GM12875 (cell line): ENCODE measurements around the gene RGPD4.

Experiments used
- H3K4me3 ChIP-seq: one replicate; pipeline ENCODE4 v1.5.1; 2011; ENCODE audit warnings: low read depth, low read length, control low read depth
- TF ChIP-seq, protein P1 (sequence below): IDR thresholded peaks from 2 replicates; pipeline ENCODE4 v1.5.1; 2011; ENCODE audit warnings: low read depth, mild to moderate bottlenecking, control low read depth, inconsistent platforms, low read length, moderate library complexity, borderline replicate concordance; ENCODE audit not compliant: insufficient read depth

RGPD4 gene

DNA sequence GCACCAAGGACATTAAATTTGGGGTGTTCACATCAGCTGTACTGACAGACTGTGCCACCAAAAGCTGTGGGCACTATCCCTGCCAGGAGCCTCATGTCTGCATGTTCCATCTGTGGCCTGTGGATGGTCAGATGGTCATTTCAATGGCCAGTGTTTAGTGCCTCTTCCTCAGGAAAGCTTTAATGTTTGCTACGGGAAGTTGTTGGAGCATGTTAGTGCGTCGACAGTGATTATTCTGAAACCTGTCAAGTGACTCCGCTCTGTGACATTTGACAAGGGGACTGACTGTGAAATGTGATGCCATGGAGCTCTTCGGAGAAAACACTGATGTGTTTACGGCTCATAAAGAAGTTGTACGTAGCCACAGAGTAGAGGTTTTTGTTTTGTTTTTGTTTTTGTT is 18.7 kb upstream of the RGPD4 start:
- no peak overlapping the region for H3K4me3 ChIP-seq
- TF ChIP-seq, protein P1, sequence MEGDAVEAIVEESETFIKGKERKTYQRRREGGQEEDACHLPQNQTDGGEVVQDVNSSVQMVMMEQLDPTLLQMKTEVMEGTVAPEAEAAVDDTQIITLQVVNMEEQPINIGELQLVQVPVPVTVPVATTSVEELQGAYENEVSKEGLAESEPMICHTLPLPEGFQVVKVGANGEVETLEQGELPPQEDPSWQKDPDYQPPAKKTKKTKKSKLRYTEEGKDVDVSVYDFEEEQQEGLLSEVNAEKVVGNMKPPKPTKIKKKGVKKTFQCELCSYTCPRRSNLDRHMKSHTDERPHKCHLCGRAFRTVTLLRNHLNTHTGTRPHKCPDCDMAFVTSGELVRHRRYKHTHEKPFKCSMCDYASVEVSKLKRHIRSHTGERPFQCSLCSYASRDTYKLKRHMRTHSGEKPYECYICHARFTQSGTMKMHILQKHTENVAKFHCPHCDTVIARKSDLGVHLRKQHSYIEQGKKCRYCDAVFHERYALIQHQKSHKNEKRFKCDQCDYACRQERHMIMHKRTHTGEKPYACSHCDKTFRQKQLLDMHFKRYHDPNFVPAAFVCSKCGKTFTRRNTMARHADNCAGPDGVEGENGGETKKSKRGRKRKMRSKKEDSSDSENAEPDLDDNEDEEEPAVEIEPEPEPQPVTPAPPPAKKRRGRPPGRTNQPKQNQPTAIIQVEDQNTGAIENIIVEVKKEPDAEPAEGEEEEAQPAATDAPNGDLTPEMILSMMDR: no peak

DNA sequence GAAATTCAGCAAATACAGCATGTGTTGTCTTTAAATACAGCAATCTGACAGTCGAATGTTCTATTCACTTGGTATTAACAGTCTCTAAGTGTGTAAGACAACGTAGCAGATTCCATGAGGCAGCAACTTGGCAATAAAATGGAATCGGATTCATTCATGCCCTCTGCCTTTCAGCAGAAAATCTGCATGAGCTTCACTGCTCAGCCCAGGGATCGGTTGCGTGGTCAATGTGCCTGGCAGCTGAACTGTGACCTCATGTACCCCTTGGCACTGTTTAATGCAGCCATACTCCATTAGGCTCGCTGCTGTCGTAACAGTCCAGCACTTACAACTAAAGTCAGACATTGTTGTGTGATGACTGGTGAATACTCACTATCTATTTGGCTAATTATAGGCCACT is 17.7 kb upstream of the RGPD4 start:
- H3K4me3 ChIP-seq: no peak overlapping the region
- TF ChIP-seq, protein P1: no peak

DNA sequence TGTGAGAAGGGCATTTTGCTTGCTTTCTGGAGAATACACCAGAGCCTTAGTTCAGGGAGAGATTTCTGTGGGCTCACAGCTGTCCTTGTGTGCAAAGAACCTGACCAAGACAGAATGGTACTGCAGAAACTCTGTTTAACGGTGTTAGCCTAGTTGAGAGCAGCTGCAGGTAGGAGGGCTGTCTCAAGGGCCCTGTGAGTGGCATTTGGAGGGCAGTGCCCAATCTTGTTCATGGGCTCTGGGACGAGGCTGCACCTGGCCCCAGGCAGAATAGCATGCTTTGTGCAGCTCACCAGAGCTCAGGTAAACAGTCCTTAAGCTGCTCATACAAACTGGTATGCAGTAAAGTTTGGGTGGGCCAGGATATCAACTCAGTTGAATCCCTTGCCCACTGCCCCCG is 16.9 kb upstream of the RGPD4 start:
- H3K4me3 ChIP-seq: no peak overlapping the region

DNA sequence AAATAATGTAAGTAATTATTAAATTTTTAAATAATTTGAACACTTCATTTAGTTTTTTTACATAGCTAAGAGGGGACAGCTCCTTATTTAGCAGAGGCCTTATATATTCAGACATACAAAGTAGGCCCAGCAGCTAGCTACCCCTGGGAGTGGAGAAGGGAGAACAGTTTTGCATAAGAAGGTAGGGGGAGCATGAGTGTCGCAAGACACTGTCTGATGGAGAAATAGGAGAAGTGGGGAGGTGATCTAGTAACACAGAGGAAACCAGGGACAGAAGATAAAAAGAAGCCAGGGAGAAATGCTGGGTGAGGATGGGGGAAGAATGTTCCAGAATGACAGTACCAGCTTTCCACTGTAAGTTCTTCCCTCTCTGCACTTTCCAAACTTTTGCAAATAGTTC is 16.0 kb upstream of the RGPD4 start:
- H3K4me3 ChIP-seq: no peak overlapping the region
- TF ChIP-seq, protein P1: no peak

More for the DNA sequence above, 16.9 kb upstream of the RGPD4 start:
- TF ChIP-seq, protein P1: no peak

DNA sequence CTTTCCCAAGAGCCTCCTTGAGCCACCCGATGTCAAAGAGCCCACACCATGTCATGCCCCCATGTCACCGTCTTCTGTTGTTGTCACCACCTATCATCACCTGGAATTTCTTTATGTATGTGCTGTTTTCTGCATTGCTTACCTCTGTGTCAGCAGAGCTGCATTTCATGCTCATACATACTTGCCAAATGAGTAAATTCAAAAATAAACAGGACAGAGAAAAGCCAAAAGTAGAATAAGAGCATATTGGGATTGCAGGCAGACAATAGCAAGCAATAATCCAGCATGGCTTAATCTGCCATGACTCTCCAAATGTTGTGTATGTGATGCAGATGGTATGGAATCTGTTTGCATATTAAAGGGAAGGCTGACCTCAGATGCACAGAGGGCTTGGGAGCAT is 15.3 kb upstream of the RGPD4 start:
- TF ChIP-seq, protein P1: no peak
- no peak overlapping the region for H3K4me3 ChIP-seq

DNA sequence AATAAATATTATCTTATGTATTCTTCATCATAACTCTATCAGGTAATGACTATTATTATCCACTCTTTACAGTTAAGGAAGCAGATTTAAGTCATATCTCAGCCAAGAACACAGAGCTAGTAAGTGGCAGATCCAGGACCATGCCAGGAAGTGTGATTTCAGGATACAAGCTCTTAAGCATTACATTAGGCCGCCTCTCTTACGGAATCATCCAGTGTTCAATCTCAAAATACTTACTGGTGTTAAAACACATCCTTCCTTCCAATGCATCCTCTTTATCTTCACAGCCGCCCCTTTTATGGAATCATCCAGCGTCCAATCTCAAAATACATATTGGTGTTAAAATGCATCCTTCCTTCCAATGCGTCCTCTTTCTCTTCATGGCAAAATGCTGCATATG is 14.7 kb upstream of the RGPD4 start:
- TF ChIP-seq, protein P1: no peak
- H3K4me3 ChIP-seq: no peak overlapping the region

DNA sequence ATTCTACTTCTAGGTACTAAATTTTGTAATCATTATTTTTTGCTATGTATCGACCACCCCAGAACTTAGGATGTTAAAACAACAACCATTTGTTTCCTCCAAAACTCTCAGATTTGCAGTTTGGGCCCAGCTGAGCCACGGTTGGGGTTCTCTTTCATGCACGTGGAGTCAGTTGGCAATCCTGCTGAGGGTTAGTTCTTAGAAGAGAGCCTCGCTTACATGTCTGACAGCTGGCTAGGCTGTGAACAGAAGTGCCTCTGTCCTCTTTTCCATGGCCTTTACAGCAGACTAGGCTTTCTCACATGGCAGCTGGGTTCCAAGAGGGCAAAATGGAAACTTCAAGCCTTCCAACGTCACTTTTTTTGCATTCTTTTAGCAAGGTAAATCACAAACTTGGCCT is 9.3 kb upstream of the RGPD4 start:
- no peak overlapping the region for H3K4me3 ChIP-seq
- TF ChIP-seq, protein P1: no peak
